HT-29 (cell line): ENCODE measurements around the gene GCNT2. TPM values are rescaled to one million over a fixed set of nuclear protein-coding genes. Genes with fewer than 3 reads are reported as not detected.
"Not testable (repeated sequence)": the region's sequence is repeated elsewhere in the genome, so short reads cannot be mapped to it uniquely, and the experiment has no call there.

Source experiments
- DNase-seq: peaks from one replicate; pipeline ENCODE4 v3.0.0-alpha.2; 2015; ENCODE audit warnings: low spot score
- total RNA-seq: library from RNA; depleted of rRNA; stranded (reverse); fragments of >200 nt; shearing (Covaris generic); gene quantifications from 2 replicates; pipeline ENCODE4 v1.2.3, GENCODE V29; 2014; rRNA removed

Gene GCNT2
- total RNA-seq, result 4.6 and 9.7 TPM in 2 replicates

- DNase-seq, result peak; percentile 90
Observed at GRCh38 chr6:10521104-10521808, at the start of gene GCNT2. GCNT2 (plus strand) TSS chr6:10521351; CDS start chr6:10528912, 7,561 bp downstream.

- no peak for DNase-seq
Observed at GRCh38 chr6:10472634-10473033, 48.5 kb upstream of the GCNT2 start.

GRCh38 chr6:10478187-10479040 lies 42.7 kb upstream of the GCNT2 start:
- peak; percentile 77 for DNase-seq

- no peak for DNase-seq
Observed at GRCh38 chr6:10479939-10480700, 41.0 kb upstream of the GCNT2 start.

- no peak for DNase-seq
Observed at GRCh38 chr6:10481101-10481500, 40.0 kb upstream of the GCNT2 start.

- DNase-seq, result no peak
Observed at GRCh38 chr6:10482636-10483257, 38.4 kb upstream of the GCNT2 start.

GRCh38 chr6:10484912-10485311 lies 36.2 kb upstream of the GCNT2 start:
- DNase-seq, result no peak

- DNase-seq, result no peak
Observed at GRCh38 chr6:10485406-10485805, 35.7 kb upstream of the GCNT2 start.

- no peak for DNase-seq
Observed at GRCh38 chr6:10486215-10486614, 34.9 kb upstream of the GCNT2 start.

GRCh38 chr6:10486944-10487588 lies 34.1 kb upstream of the GCNT2 start:
- not testable (repeated sequence) for DNase-seq

- no peak for DNase-seq
Observed at GRCh38 chr6:10487668-10488327, 33.4 kb upstream of the GCNT2 start.

GRCh38 chr6:10491463-10491862 lies 29.7 kb upstream of the GCNT2 start:
- no peak for DNase-seq

- not testable (repeated sequence) for DNase-seq
Observed at GRCh38 chr6:10491905-10492304, 29.2 kb upstream of the GCNT2 start.

GRCh38 chr6:10495029-10495428 lies 26.1 kb upstream of the GCNT2 start:
- no peak for DNase-seq

GRCh38 chr6:10505529-10505928 lies 15.6 kb upstream of the GCNT2 start:
- DNase-seq, result no peak

- no peak for DNase-seq
Observed at GRCh38 chr6:10507298-10507697, 13.9 kb upstream of the GCNT2 start.

- DNase-seq, result no peak
Observed at GRCh38 chr6:10507715-10508114, 13.4 kb upstream of the GCNT2 start.

- DNase-seq, result peak; percentile 76
Observed at GRCh38 chr6:10510592-10511367, 10.4 kb upstream of the GCNT2 start.

- no peak for DNase-seq
Observed at GRCh38 chr6:10511477-10511876, 9.7 kb upstream of the GCNT2 start.

GRCh38 chr6:10513544-10513943 lies 7.6 kb upstream of the GCNT2 start:
- DNase-seq, result no peak
